Stimulated activated CD4-positive, alpha-beta T cell treated with anti-CD3 and anti-CD28 coated beads, Interleukin-2, amount 100 ng/mL, for 24 hours (primary cell): Measurements from ENCODE around the gene ATPAF2.

ENCODE experiments used
- DNase-seq, 2 donors: peaks; one replicate each; pipeline ENCODE4 v3.0.0-alpha.2; 2020

Gene ATPAF2

DNA sequence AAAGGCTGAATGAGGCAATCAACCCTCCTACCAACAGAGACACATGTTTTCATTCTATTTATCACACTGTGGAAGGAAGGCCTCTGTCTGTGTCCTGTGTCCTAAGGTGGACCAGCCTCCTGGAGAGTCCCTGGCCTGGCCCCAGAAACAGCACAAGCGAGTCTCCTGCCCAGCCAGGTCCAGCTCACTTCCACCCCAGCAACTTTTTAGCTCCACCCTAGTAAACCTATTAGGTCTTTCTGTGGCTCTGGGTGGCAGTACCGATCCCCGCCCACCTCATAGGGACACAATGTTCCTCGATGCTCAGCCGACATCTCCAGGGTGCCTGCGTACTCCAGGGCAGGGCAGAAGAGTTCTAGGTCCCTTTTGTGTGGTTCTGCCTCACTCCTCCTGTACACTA, 55.6 kb downstream of the ATPAF2 start:
- no peak for DNase-seq

DNA sequence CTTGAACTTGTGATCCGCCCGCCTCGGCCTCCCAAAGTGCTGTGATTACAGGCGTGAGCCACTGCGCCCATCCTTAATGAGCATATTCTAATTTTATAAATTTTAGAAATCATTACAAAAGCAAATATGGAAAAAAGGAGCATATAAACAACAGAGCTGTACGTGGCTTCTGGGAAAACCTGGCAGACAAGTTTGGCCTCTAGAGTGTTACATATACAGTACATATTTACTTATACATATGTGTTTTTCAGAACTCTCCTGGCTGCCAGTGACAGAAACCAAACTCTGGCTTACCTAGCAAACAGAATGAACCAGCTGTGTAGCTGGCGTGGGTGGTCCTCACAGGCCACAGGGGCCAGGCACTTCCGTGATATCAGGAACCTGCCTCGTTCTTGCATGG, 56.2 kb downstream of the ATPAF2 start:
- DNase-seq = no peak

DNA sequence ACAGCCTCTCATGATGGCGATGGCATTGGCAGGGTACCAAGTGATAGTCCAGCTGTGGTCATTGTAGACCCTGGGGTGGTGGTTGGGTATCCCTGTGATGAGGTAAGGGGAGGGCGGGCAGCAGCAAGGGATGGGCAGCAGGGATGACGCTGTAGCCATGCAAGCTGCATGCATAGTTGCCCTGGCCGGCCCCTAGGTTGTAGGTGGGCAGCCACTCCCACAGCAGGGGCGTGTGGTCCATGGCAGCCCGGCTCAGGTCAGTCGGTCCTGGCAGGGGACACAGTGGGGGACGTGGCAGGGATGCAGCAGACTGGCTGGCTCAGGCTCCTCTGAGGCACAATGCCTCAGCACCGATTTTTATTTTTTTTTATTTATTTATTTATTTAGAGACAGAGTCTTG, 57.6 kb downstream of the ATPAF2 start:
- DNase-seq = no peak

DNA sequence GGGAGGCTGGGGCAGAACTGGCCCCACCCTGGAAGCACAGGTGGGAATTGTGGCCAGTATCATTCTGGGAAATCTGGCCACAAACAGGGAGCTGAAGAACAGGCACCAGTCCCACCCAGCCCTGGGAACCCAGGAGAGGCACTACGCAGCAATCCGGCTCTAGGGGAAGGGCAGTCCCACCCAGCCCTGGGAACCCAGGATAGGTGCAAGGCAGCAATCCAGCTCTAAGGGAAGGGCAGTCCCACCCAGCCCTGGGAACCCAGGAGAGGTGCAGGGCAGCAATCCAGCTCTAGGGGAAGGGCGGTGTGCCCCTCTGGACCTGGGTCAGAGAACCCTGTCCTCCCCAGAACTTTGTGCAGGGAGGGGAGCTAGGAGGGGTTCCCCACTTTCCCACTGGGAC, 59.2 kb downstream of the ATPAF2 start:
- no peak for DNase-seq

DNA sequence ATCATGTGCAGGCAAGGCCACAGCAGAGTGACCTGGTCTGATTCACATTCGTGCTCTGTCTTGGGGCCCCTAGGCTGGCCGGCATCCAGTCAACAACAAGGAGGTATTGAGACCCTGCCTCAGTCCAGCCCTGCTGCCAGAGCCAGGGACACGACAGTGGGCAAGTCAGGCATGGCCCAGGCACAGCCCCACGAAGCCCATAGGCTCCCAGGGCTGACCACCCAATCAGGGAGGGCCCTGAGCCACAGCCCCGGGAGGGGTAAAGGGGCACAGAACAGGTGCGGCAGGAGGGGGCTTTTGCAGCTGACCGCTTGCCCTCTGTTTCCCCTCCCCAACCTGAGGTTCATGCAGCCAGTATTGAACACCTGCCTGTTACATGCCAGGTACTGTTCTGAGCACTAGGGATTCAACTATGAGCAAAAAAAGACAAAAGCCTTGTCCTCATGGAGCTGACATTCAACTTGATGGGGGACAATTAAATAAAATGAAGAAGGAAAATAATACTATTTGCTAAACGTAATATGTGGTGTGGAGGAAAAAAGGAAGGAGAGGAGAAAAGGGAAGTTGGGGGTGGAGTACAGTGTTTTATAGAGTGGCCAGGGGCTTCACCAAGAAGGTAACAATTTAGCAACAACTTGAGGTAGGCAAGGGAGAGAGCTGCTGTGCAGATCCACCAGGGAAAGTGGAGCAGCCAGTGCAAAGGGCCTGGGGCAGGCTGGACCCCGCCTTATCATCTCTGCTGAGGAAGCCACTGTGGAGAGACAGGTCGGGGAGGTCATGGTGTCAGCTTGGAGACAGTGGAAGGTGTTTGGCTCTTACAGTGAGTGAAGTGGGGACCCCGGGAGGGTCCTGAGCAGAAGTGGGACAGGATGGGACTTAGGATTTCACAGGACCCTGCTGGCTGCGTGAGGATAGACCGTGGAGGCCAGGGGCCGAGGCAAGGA, 60.2 kb downstream of the ATPAF2 start:
- no peak for DNase-seq

DNA sequence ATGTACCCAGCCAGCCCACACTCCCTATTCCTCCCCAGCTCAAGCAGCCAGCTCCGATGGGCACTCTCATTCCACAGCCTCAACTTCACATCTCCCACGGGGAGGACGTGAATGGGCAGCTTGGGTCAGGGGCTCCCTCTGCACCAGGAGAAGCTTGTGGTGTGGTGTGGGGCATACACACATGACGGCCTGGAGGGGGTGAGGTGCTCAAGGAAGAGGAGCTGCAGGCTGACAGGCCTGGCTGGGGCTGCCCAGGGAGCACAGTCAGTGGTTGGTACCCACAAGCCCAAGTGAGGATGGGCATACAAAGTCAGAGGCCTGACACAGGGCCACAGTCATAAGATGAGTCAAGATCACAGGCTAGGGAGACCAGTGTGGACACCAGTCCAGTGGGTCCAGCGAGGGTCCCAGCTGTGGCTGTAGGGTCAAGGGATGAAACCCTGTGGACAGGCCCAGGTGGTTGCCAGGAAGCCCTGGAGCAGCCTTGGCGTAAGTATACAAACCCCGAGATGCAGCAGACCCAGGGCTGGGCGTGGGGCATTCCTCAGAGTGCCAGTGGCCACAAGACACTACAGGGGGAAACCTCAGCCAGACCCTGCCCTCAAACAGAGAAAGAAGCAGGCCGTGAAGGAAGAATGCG, 61.9 kb downstream of the ATPAF2 start:
- DNase-seq = no peak

DNA sequence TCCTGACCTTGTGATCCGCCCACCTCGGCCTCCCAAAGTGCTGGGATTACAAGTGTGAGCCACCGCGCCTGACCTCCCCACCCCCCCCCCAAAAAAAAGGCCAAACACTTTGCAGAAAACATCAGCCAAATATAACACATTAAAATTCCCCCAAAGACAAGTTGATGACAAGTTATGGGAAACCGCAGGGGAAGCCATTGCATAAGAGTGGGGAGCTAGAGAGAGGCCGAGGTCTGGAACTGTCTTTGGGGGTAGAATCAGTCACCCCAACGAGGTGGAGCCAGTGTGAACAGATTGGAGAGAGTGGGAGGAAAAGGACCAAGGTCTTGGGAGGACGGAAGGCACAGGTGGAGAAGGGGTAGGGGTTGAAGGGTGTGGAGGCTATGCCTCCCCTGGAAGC, 63.5 kb downstream of the ATPAF2 start:
- DNase-seq = no peak

DNA sequence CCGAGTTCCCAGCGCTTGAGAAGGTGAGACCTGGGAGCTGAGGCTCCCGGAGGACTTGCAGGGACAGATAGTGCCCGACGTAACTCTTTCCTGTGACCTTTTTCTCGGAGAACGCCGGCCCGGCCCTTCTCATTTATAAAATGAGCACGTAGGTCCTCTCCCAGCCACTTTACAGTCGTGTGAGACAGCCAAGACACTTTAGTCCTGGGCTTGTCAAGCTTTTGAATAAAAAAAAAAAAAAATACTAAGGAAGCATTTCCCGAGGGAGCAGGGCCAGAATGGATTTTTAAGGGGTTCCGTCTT, 66.1 kb downstream of the ATPAF2 start:
- DNase-seq = no peak

DNA sequence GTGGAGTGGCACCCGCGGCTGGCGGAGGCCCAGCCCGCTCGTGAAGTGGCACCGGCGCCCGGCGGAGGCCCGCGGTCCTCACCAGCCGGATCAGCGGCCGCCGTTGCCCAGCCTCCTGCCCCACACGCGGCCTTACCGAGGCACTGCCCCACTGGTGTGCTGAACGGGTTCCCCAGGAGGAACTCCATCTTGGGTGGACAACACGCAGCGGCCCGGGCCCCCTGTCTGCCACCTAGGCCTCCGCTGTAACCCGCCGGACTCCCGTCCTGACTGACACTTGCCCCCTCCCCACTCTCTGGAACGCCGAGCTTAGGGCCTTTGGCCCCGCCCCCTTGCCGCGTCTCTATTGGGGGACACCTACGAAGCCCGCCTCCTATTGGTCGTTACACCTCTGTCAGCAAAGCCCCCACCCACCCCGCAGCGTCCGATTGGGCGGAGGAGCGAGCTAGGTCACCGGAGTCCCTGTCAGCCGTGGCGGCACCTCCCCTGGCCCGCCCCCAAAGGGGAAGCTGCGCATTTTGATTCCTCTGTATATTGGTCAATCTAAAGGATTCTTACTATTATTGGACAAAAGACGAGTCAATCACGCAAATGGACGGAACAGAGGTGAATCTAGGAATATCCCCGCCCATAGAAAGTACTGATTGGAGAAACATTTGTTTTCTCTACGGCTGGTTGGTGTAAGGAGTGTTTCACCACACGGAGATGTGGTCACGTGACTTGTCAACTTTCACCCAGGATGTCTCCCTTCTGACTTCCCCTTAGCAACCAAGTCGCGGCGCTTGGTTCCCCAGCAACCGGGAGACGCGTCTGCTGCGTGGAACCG, 66.6 kb downstream of the ATPAF2 start, which contains the start of the genes DRC3 and TOM1L2:
Gene DRC3, plus strand, starts transcription at position 737 of the 826 bp plus-strand sequence. CDS start 4,737 bp downstream, outside the sequence.
Gene TOM1L2, minus strand, starts transcription at position 275 of the 826 bp plus-strand sequence. Its CDS starts 87 bp downstream, at position 188.
- DNase-seq = peak; percentile 99 to 100

DNA sequence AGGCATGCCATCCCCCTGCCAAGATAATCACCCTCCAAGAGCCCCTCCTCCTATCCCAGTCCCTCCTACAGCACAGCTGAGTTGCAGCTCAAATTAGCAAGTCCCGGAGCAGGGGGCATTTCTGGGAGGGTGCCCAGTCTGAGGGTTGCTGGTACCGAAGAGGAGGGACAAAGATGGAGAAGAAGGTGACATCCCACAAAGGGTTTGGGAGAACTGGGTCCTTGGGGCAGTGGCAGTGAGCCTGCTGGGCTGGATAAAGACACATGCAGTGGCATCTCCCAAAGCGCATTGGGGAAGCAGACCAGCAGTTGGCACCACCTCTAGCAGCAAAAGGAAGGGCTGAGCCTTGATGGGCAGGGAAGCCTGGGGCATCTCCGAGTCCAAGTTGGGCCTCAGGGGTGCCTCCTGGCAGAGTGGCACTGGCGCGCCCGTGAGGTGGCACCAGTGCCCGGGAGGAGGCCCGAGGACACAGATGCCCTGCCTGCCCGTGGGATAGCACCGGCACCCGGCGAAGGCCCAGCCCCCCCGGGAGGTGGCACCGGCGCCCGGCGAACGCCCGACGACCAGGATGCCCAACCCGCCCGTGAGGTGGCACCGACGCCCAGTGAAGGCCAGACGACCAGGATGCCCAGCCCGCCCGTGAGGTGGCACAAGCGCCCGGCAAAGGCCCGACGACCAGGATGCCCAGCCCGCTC, 67.4 kb downstream of the ATPAF2 start:
- peak in 1 of 2 donors; percentile 22 for DNase-seq

DNA sequence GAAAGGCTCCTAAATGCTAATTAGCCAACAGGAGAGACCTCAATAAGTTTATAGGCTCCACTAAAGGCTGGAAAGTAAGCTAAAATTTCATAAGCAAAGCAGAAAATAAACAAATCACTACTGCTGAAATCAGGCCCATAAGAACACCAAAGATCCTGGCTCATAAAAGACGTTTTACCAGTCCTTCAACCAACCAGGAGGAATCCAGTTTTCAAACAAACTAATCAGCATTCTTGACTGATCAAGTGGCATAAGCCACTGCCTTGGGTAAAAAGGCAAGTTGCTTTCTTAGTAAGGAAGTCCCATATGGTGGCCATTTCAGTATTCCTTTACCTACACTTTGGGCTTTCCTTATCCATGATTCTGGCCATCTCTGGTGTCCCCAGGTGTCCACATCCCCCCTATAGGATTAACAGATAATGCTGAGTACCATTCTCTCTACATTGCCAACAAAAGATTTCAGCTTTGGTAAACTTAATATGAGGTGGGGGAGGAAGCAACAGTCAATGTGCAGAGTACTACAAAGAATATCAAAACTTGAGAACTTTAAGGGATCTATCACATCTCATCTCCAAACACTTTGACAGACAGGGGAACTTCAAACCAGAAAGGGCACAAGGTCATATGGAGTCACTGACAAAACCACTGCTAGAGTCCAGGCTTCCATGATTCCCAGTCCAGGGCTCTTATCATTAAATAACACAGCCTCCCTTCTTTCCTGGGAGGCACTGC, 68.1 kb downstream of the ATPAF2 start:
- no peak for DNase-seq
